Transverse colon (tissue), 4 donors: ENCODE data around the gene GDPD3.

ENCODE experiments used
- POLR2AphosphoS5 ChIP-seq, 3 donors: sonication (generic); formaldehyde crosslinking; IDR thresholded peaks; one replicate each; pipeline ENCODE4 v1.6.1; 2016; ENCODE audit warnings: antibody characterized with exemption in 3 of 3
- TF ChIP-seq, protein P1 (sequence below), 5 experiments: fragments of 200-600 bp in 3 of 5; fragments of 450-650 bp in 2 of 5; sonication (generic) in 3 of 5; IDR thresholded peaks; 1 replicate in 2 of 5; 2 replicates in 3 of 5; pipeline ENCODE4 v1.5.1; 2016 to 2017; ENCODE audit warnings: antibody characterized with exemption in 5 of 5, inconsistent platforms in 3 of 5, mild to moderate bottlenecking in 2 of 5, moderate library complexity in 1 of 5

GRCh38 chr16:30060346-30060745, 53.0 kb downstream of the GDPD3 start:
- TF ChIP-seq POLR2AphosphoS5 (IDR thresholded peaks at IDR 0.05): no peak
- TF ChIP-seq, protein P1, sequence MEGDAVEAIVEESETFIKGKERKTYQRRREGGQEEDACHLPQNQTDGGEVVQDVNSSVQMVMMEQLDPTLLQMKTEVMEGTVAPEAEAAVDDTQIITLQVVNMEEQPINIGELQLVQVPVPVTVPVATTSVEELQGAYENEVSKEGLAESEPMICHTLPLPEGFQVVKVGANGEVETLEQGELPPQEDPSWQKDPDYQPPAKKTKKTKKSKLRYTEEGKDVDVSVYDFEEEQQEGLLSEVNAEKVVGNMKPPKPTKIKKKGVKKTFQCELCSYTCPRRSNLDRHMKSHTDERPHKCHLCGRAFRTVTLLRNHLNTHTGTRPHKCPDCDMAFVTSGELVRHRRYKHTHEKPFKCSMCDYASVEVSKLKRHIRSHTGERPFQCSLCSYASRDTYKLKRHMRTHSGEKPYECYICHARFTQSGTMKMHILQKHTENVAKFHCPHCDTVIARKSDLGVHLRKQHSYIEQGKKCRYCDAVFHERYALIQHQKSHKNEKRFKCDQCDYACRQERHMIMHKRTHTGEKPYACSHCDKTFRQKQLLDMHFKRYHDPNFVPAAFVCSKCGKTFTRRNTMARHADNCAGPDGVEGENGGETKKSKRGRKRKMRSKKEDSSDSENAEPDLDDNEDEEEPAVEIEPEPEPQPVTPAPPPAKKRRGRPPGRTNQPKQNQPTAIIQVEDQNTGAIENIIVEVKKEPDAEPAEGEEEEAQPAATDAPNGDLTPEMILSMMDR (IDR thresholded peaks at IDR 0.05): no peak
